ENCODE data around the gene NCAPD3. TPM values are rescaled to one million over a fixed set of nuclear protein-coding genes. Genes with fewer than 3 reads are reported as not detected.

The NCAPD3 gene
- total and polyA plus RNA-seq, 3 experiments from 2014 or later, result 14.3 to 80.4 (median 76.7) TPM

DNA sequence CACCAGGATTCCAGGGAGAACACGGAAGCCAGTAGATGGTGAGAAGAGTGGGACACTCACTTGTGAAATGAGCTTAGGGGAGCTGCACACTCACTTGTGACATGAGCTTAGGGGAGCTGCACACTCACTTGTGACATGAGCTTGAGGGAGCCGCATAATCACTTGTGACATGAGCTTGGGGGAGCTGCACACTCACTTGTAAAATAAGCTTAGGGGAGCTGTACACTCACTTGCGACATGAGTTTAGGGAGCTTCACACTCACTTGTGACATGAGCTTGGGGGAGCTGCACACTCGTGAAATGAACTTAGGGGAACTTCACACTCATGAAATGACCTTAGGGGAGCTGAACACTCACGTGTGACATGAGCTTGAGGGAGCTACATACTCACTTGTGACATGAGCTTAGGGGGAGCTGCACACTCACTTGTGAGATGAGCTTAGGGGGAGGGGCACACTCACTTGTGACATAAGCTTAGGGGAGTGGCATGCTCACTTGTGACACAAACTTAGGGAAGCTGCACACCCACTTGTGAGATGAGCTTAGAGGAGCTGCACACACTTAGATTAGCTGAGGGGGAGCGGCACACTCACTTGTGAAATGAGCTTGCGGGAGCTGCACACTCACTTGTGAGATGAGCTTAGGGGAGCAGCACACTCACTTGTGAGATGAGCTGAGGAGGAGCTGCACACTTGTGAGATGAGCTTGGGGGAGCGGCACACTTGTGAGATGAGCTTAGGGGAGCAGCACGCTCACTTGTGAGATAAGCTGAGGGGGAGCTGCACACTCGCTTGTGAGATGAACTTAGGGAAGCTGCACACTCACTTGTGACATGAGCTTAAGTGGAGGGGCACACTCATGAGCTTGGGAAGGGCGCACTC is 59.0 kb downstream of the NCAPD3 start:
- no peak overlapping the region for H3K4me3 Mint-ChIP-seq
- no peak overlapping the region for H3K4me3 ChIP-seq (ENCODE audit: low read length)
- no peak for DNase-seq
- no peaks in the 10 kb centered on the region for H3K4me1 ChIP-seq (ENCODE audit: insufficient read depth, low read length)
- no peaks in the 10 kb centered on the region for H3K9me3 ChIP-seq (ENCODE audit: low read length)
- no peaks in the 10 kb centered on the region for H3K4me1 Mint-ChIP-seq
- peaks cover 48% of the 10 kb centered on the region for H3K36me3 ChIP-seq (ENCODE audit: insufficient read depth, low read length)
- peak overlapping the region in 4 of 8 donors; percentile 39 to 88 (median 61) for H3K27ac Mint-ChIP-seq
- no peaks in the 10 kb centered on the region for H3K9me3 Mint-ChIP-seq
- H3K27me3 ChIP-seq (ENCODE audit: insufficient read depth, low read length, poor library complexity, severe bottlenecking), result no peaks in the 10 kb centered on the region
- CTCF ChIA-PET, result no interaction called here
- no peak overlapping the region for H3K27ac ChIP-seq (ENCODE audit: low read depth, low read length)
- POLR2A ChIA-PET, result no interaction called here
- no peaks in the 10 kb centered on the region for H3K27me3 Mint-ChIP-seq
- H3K36me3 Mint-ChIP-seq, result peaks cover 29 to 83% (median 34%) of the 10 kb centered on the region in 3 donors

- Histone ChIP-seq H3K4me1 (ENCODE audit: insufficient read depth, low read length) (no peaks in the 10 kb centered on the region), H3K27me3 (ENCODE audit: insufficient read depth, low read length, poor library complexity, severe bottlenecking) (no peaks in the 10 kb centered on the region), H3K4me3 (ENCODE audit: low read length) (no peak overlapping the region), H3K9me3 (ENCODE audit: low read length) (no peaks in the 10 kb centered on the region), H3K36me3 (ENCODE audit: insufficient read depth, low read length) (peaks cover 52% of the 10 kb centered on the region), H3K27ac (ENCODE audit: low read depth, low read length) (no peak overlapping the region)
- no peak for DNase-seq
- peaks cover 24 to 97% (median 38%) of the 10 kb centered on the region in 3 donors for H3K36me3 Mint-ChIP-seq
- H3K27ac Mint-ChIP-seq, result no peak overlapping the region
- no peaks in the 10 kb centered on the region for H3K27me3 Mint-ChIP-seq
- CTCF ChIA-PET, result no interaction called here
- no peaks in the 10 kb centered on the region for H3K4me1 Mint-ChIP-seq
- POLR2A ChIA-PET, result no interaction called here
- H3K9me3 Mint-ChIP-seq, result no peaks in the 10 kb centered on the region
- H3K4me3 Mint-ChIP-seq, result no peak overlapping the region
These were observed 64.1 kb downstream of the NCAPD3 start for GRCh38 chr11:134159652-134160051.

- H3K27me3 ChIP-seq (ENCODE audit: insufficient read depth, low read length, poor library complexity, severe bottlenecking), result no peaks in the 10 kb centered on the region
- ChIA-PET POLR2A (no interaction called here), CTCF (interaction anchor here (0.6 kb wide), 1 partner anchor 39 kb away, joined by 3 read pairs; no protein-coding TSS in a partner anchor)
- H3K4me1 ChIP-seq (ENCODE audit: insufficient read depth, low read length), result no peaks in the 10 kb centered on the region
- no peak for DNase-seq
- H3K36me3 Mint-ChIP-seq, result peaks cover 14 to 95% (median 33%) of the 10 kb centered on the region in 3 donors
- H3K36me3 ChIP-seq (ENCODE audit: insufficient read depth, low read length), result peaks cover 44% of the 10 kb centered on the region
- H3K9me3 ChIP-seq (ENCODE audit: low read length), result no peaks in the 10 kb centered on the region
- H3K27ac Mint-ChIP-seq, result no peak overlapping the region
- no peak overlapping the region for H3K27ac ChIP-seq (ENCODE audit: low read depth, low read length)
- H3K27me3 Mint-ChIP-seq, result no peaks in the 10 kb centered on the region
- no peak overlapping the region for H3K4me3 Mint-ChIP-seq
- no peak overlapping the region for H3K4me3 ChIP-seq (ENCODE audit: low read length)
- H3K9me3 Mint-ChIP-seq, result no peaks in the 10 kb centered on the region
- H3K4me1 Mint-ChIP-seq, result no peaks in the 10 kb centered on the region
These were observed 65.7 kb downstream of the NCAPD3 start for GRCh38 chr11:134158023-134158422.

DNA sequence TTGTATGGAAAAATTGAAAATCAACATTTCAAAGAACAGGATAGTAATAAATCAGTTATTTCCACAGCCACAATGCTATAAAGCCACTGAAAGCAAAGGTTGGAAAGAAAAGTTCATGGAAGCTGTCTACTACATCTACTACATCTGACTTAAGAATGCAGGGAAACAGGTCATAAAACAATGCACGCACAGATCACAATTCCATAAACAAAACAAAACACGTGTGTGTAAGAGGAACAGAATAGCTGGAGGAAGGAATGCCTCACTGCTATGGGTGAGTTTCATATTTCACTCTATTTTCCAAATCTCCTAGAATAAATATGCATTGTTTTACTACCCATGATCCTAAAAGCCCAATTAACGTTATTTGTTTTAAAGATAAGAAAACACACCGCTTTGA is 66.3 kb downstream of the NCAPD3 start:
- Mint-ChIP-seq H3K27ac (no peak overlapping the region), H3K27me3 (no peaks in the 10 kb centered on the region), H3K4me3 (no peak overlapping the region), H3K9me3 (no peaks in the 10 kb centered on the region), H3K36me3 (peaks cover 10 to 95% (median 33%) of the 10 kb centered on the region in 3 donors), H3K4me1 (no peaks in the 10 kb centered on the region)
- ChIA-PET CTCF (interaction anchor here (0.6 kb wide), 1 partner anchor 39 kb away, joined by 3 read pairs; no protein-coding TSS in a partner anchor), POLR2A (no interaction called here)
- DNase-seq, result no peak
- no peak overlapping the region for H3K27ac ChIP-seq (ENCODE audit: low read depth, low read length)
- no peak overlapping the region for H3K4me3 ChIP-seq (ENCODE audit: low read length)
- no peaks in the 10 kb centered on the region for H3K27me3 ChIP-seq (ENCODE audit: insufficient read depth, low read length, poor library complexity, severe bottlenecking)
- peaks cover 40% of the 10 kb centered on the region for H3K36me3 ChIP-seq (ENCODE audit: insufficient read depth, low read length)
- H3K4me1 ChIP-seq (ENCODE audit: insufficient read depth, low read length), result no peaks in the 10 kb centered on the region
- H3K9me3 ChIP-seq (ENCODE audit: low read length), result no peaks in the 10 kb centered on the region

DNA sequence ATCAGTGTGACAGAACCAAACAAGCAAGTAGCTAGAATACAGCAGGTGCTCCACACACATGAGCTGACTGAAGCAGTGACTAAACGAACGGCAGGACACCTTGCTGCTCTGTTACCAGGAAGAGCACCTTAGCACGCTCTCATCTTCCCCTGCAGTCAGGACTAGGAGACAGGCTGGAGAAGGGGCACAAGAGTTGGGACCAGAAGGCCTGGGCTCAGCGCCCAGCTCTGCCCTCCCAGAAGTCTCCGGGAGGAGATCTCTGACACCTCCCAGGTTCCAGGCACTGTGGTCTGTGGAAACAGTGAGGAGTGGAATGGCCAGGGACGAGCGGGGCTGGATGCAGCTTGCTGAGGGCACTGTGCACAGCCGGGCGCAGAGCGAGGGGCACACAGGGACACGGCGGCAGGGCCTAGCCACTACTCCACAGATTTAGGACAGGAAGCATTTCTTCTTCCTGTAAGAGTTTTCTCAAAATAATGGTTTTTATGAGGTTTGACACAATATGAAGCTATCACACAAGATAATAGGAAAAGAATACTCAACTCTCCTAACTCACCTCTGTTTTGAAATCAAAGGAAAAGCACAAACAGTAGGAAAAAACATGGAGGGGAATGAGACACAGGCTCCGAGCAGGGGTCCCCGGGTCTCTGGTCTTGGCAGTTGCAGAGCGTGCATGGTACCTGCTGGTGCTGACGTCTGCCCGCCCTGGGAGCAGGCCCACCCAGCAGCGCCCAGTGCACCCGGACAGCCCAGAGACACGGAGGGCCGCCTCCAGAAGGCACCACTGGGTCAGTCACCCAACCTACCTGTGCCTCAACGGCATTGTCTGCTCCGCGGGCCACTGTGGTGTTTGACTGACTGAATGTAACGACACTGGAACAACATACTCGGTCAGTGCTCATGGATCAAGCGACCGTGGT is 67.6 kb downstream of the NCAPD3 start:
- Mint-ChIP-seq H3K27ac (no peak overlapping the region), H3K36me3 (peaks cover 10 to 94% (median 31%) of the 10 kb centered on the region in 3 donors), H3K27me3 (no peaks in the 10 kb centered on the region), H3K9me3 (no peaks in the 10 kb centered on the region), H3K4me1 (no peaks in the 10 kb centered on the region), H3K4me3 (no peak overlapping the region)
- CTCF ChIA-PET, result no interaction called here
- no peaks in the 10 kb centered on the region for H3K4me1 ChIP-seq (ENCODE audit: insufficient read depth, low read length)
- H3K36me3 ChIP-seq (ENCODE audit: insufficient read depth, low read length), result peaks cover 37% of the 10 kb centered on the region
- POLR2A ChIA-PET, result no interaction called here
- DNase-seq, result no peak
- no peak overlapping the region for H3K27ac ChIP-seq (ENCODE audit: low read depth, low read length)
- no peaks in the 10 kb centered on the region for H3K9me3 ChIP-seq (ENCODE audit: low read length)
- no peak overlapping the region for H3K4me3 ChIP-seq (ENCODE audit: low read length)
- H3K27me3 ChIP-seq (ENCODE audit: insufficient read depth, low read length, poor library complexity, severe bottlenecking), result no peaks in the 10 kb centered on the region

- H3K9me3 Mint-ChIP-seq, result no peaks in the 10 kb centered on the region
- no peak overlapping the region for H3K27ac Mint-ChIP-seq
- H3K9me3 ChIP-seq (ENCODE audit: low read length), result no peaks in the 10 kb centered on the region
- H3K4me3 Mint-ChIP-seq, result no peak overlapping the region
- no peaks in the 10 kb centered on the region for H3K27me3 ChIP-seq (ENCODE audit: insufficient read depth, low read length, poor library complexity, severe bottlenecking)
- no peak overlapping the region for H3K4me3 ChIP-seq (ENCODE audit: low read length)
- no peak for DNase-seq
- H3K27ac ChIP-seq (ENCODE audit: low read depth, low read length), result no peak overlapping the region
- H3K36me3 ChIP-seq (ENCODE audit: insufficient read depth, low read length), result peaks cover 35% of the 10 kb centered on the region
- H3K4me1 Mint-ChIP-seq, result no peaks in the 10 kb centered on the region
- H3K36me3 Mint-ChIP-seq, result peaks cover 10 to 94% (median 31%) of the 10 kb centered on the region in 3 donors
- no peaks in the 10 kb centered on the region for H3K27me3 Mint-ChIP-seq
- ChIA-PET CTCF (interaction anchor here (0.6 kb wide), 1 partner anchor 83 kb away, joined by 4 read pairs; no protein-coding TSS in a partner anchor), POLR2A (no interaction called here)
- H3K4me1 ChIP-seq (ENCODE audit: insufficient read depth, low read length), result no peaks in the 10 kb centered on the region
These were observed 68.3 kb downstream of the NCAPD3 start for GRCh38 chr11:134155456-134155855.

DNA sequence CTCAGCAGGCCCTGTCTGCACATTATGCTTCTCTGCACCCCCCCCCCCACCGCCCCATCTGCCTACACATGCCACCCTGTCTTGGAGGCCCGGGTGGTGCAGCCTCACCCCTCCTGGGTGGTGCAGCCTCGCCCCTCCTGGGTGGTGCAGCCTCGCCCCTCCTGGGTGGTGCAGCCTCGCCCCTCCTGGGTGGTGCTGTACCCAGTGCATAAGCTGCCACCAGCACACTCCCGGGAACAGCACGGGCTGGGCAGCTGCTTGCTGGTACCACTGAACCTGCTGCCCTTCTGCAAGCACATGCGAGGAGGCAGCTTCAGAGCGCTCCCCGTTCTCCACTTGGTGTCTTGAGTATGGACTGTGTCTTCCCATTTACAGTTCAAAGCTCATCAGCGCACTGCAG is 69.3 kb downstream of the NCAPD3 start:
- no peak overlapping the region for H3K27ac ChIP-seq (ENCODE audit: low read depth, low read length)
- no peaks in the 10 kb centered on the region for H3K4me1 ChIP-seq (ENCODE audit: insufficient read depth, low read length)
- Mint-ChIP-seq H3K27me3 (no peaks in the 10 kb centered on the region), H3K9me3 (no peaks in the 10 kb centered on the region), H3K4me1 (no peaks in the 10 kb centered on the region), H3K27ac (peak overlapping the region in 1 of 8 donors; percentile 50), H3K4me3 (no peak overlapping the region), H3K36me3 (peaks cover 10 to 89% (median 28%) of the 10 kb centered on the region in 3 donors)
- ChIA-PET POLR2A (no interaction called here), CTCF (no interaction called here)
- no peaks in the 10 kb centered on the region for H3K27me3 ChIP-seq (ENCODE audit: insufficient read depth, low read length, poor library complexity, severe bottlenecking)
- no peak overlapping the region for H3K4me3 ChIP-seq (ENCODE audit: low read length)
- peaks cover 34% of the 10 kb centered on the region for H3K36me3 ChIP-seq (ENCODE audit: insufficient read depth, low read length)
- no peak for DNase-seq
- no peaks in the 10 kb centered on the region for H3K9me3 ChIP-seq (ENCODE audit: low read length)
